ENCODE measurements around the gene TRAK2.

Gene TRAK2

GRCh38 chr2:201350879-201351278 is 100.4 kb downstream of the TRAK2 start:
- no peak for DNase-seq (ENCODE audit: extremely low read depth, low read depth)
- TF ChIP-seq, protein P1, sequence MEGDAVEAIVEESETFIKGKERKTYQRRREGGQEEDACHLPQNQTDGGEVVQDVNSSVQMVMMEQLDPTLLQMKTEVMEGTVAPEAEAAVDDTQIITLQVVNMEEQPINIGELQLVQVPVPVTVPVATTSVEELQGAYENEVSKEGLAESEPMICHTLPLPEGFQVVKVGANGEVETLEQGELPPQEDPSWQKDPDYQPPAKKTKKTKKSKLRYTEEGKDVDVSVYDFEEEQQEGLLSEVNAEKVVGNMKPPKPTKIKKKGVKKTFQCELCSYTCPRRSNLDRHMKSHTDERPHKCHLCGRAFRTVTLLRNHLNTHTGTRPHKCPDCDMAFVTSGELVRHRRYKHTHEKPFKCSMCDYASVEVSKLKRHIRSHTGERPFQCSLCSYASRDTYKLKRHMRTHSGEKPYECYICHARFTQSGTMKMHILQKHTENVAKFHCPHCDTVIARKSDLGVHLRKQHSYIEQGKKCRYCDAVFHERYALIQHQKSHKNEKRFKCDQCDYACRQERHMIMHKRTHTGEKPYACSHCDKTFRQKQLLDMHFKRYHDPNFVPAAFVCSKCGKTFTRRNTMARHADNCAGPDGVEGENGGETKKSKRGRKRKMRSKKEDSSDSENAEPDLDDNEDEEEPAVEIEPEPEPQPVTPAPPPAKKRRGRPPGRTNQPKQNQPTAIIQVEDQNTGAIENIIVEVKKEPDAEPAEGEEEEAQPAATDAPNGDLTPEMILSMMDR (IDR thresholded peaks at IDR 0.05; ENCODE audit: low read depth, low read length), result no peak

- DNase-seq (ENCODE audit: extremely low read depth, low read depth), result no peak
- TF ChIP-seq, protein P1 (IDR thresholded peaks at IDR 0.05; ENCODE audit: low read depth, low read length), result no peak
Observed at GRCh38 chr2:201349601-201350000, 101.7 kb downstream of the TRAK2 start.

DNA sequence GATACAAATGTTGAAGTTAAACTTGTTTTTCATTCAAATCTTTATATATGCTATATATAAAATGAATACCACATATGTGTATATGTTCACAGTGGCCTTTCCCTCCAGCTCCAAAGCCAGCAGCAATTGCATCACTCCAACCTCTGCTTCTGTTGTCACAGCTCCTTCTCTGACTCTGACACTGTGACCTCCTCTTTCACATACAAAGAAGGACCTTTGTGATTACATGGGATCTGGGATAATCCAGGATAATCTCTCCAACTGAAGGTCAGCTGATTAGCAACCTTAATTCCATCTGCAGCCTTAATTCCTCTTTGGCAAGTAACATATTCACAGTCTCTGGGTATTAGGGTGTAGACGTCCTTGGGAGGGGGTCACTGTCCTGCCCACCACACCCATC is 102.5 kb downstream of the TRAK2 start:
- DNase-seq (ENCODE audit: extremely low read depth, low read depth), result no peak

DNA sequence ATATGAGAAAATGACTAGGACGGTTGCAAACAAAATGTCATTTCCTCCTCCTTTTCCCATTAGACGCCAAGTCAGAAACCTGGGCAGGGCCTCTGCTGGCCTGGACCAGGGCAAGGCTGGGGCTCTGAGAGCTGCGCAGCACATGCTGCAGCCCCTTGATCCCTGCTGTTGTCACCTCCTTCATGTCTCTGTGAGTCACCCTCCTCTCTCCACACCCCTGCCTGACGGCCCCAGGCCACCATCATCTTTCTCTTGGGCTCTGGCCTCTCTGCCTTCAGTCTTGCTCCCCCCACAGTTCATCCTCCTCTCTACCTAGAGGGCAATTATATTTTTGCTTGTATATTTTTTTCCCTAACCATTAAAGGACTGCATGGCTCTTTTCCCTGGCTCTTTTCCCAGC is 104.1 kb downstream of the TRAK2 start:
- TF ChIP-seq, protein P1 (IDR thresholded peaks at IDR 0.05; ENCODE audit: low read depth, low read length), result no peak
- DNase-seq (ENCODE audit: extremely low read depth, low read depth), result no peak

More for the DNA sequence above, 102.5 kb downstream of the TRAK2 start:
- TF ChIP-seq, protein P1 (IDR thresholded peaks at IDR 0.05; ENCODE audit: low read depth, low read length), result no peak

DNA sequence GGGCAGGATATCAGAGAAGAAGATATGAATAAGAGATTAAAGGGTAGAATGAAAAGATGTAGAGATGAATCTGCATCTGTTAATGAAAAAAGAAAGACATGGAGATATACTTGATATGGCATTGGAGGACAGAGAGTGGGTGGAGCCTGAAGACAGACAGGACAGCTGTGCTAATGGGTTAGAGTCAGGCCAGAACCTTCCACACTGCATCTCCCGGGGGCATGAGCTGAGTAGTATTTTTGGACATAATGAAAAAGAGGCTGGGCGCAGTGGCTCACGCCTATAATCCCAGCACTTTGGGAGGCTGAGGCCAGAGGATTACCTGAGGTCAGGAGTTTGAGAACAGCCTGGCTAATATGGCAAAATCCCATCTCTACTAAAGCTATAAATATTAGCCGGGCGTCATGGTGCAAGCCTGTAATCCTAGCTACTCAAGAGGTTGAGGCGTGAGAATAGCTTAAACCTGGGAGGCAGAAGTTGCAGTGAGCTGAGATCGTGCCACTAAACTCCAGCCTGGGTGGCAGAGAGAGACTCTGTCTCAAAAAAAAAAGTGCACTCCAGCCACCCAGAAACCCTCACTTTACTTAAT is 105.5 kb downstream of the TRAK2 start:
- TF ChIP-seq, protein P1 (IDR thresholded peaks at IDR 0.05; ENCODE audit: low read depth, low read length), result no peak
- DNase-seq (ENCODE audit: extremely low read depth, low read depth), result no peak

DNA sequence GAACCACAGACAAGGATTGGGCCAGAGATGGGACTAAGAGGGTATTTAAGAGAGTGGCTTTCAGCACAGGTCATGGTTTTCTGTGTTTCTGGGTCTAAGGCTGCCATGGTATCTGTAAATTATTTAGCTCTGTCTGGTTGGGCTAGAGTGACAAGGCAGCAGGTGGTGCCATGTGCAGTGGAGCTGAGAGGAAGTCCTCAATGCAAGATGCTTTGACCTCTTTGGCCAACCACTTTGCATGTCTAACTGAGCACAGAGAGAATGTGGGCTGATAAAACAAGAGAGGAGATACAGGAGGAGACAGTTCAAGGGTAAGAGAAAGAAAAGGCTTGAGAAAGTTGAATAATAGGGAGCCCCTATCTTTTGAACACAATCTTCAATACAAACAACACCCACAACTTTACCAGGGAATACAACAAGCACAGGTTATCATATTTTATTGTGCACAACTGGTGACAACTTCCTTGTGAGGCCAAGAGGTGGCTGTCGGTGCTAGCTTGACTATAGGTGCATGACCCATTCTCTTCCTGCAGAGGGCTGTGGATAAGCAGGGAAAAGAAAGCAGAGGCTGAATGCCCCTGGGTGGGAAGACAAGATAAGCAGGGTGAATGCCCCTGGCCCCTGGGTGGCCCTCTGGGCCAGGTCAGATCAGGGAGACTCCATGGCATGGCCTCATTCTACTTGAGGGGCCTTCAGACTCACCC is 106.4 kb downstream of the TRAK2 start:
- no peak for DNase-seq (ENCODE audit: extremely low read depth, low read depth)
- TF ChIP-seq, protein P1 (IDR thresholded peaks at IDR 0.05; ENCODE audit: low read depth, low read length), result no peak

DNA sequence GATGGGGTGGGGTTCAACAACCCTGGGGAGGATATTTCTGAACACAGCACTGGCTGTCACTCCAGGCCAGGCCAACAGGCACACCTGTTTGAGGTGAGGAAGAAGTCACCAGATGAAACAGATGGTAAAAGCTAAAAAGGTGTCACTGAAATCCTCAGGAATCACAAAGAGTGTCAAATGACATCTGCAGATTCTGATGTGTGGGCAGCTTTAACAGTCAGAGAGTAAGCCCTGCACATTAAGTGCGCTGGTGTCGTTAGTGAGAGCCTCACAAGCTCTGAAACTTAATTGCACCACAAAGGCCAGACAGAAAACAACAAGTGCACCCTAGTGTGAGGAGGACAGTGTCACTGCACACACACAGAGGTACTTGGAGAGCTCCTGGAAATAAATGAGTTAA is 107.7 kb downstream of the TRAK2 start:
- TF ChIP-seq, protein P1 (IDR thresholded peaks at IDR 0.05; ENCODE audit: low read depth, low read length), result no peak
- DNase-seq (ENCODE audit: extremely low read depth, low read depth), result no peak

All from AG09319 (cell line).